MM.1S (cell line): ENCODE measurements around the gene BIRC3.

Experiments used
- DNase-seq: peaks from one replicate; pipeline ENCODE4 v3.0.0-alpha.2; 2015
- H2AFZ ChIP-seq: fragments of 300-600 bp; sonication (generic); 2 replicates; pipeline ENCODE4 v1.6.0; 2016; ENCODE audit warnings: antibody characterized with exemption, low read length
- H3F3A ChIP-seq: fragments of 300-600 bp; sonication (generic); 2 replicates; pipeline ENCODE4 v1.6.1; 2016; ENCODE audit warnings: mild to moderate bottlenecking, antibody characterized with exemption, low read length, moderate library complexity, mixed read lengths; ENCODE audit not compliant: insufficient read depth
- H3K27ac ChIP-seq: fragments of 300-600 bp; sonication (generic); 2 replicates; pipeline ENCODE4 v1.5.1; 2016; ENCODE audit warnings: mild to moderate bottlenecking, low read length
- H3K27me3 ChIP-seq: fragments of 300-600 bp; sonication (generic); replicated peaks from 2 replicates; pipeline ENCODE4 v1.6.0; 2016; ENCODE audit warnings: low read length; ENCODE audit not compliant: insufficient read depth
- H3K36me3 ChIP-seq: fragments of 300-600 bp; sonication (generic); replicated peaks from 2 replicates; pipeline ENCODE4 v1.6.1; 2016; ENCODE audit warnings: mild to moderate bottlenecking, low read length, mixed read lengths; ENCODE audit not compliant: insufficient read depth
- H3K4me1 ChIP-seq: fragments of 300-600 bp; sonication (generic); 2 replicates; pipeline ENCODE4 v1.6.1; 2016; ENCODE audit warnings: low read length, mixed read lengths
- H3K4me2 ChIP-seq: fragments of 300-600 bp; sonication (generic); 2 replicates; pipeline ENCODE4 v1.6.0; 2016; ENCODE audit warnings: low read depth, low read length
- H3K4me3 ChIP-seq: fragments of 300-600 bp; sonication (generic); 2 replicates; pipeline ENCODE4 v1.5.1; 2016; ENCODE audit warnings: low read length, mixed read lengths
- H3K79me2 ChIP-seq: fragments of 300-600 bp; sonication (generic); 2 replicates; pipeline ENCODE4 v1.6.1; 2016; ENCODE audit warnings: mixed run types, low read length, mixed read lengths
- H3K9ac ChIP-seq: fragments of 300-600 bp; sonication (generic); 2 replicates; pipeline ENCODE4 v1.6.1; 2016; ENCODE audit warnings: low read length, mixed read lengths
- H3K9me2 ChIP-seq: fragments of 300-600 bp; sonication (generic); replicated peaks from 2 replicates; pipeline ENCODE4 v1.6.1; 2016; ENCODE audit warnings: mild to moderate bottlenecking, low read length, mixed read lengths; ENCODE audit not compliant: insufficient read depth
- H3K9me3 ChIP-seq: fragments of 300-600 bp; sonication (generic); replicated peaks from 2 replicates; pipeline ENCODE4 v1.6.1; 2016; ENCODE audit warnings: mild to moderate bottlenecking, low read length, mixed read lengths; ENCODE audit not compliant: insufficient read depth
- H4K20me1 ChIP-seq: fragments of 300-600 bp; sonication (generic); 2 replicates; pipeline ENCODE4 v1.6.1; 2016; ENCODE audit warnings: mild to moderate bottlenecking, low read length, moderate library complexity, mixed read lengths; ENCODE audit not compliant: insufficient read depth
- CTCF ChIP-seq: fragments of 300-600 bp; sonication (generic); IDR thresholded peaks from 2 replicates; pipeline ENCODE4 v1.5.1; 2016; ENCODE audit warnings: antibody characterized with exemption, low read length, mixed read lengths
- EZH2 ChIP-seq: fragments of 300-600 bp; sonication (generic); optimal IDR thresholded peaks from 2 replicates; pipeline ENCODE3; 2017; ENCODE audit warnings: low read depth, mild to moderate bottlenecking, antibody characterized with exemption, low read length, mixed read lengths
- EZH2phosphoT487 ChIP-seq: fragments of 300-600 bp; sonication (generic); IDR thresholded peaks from 2 replicates; pipeline ENCODE4 v1.6.1; 2018; ENCODE audit warnings: antibody characterized with exemption, low read length

BIRC3 gene

GRCh38 chr11:102378818-102379217 is 61.5 kb downstream of the BIRC3 start:
- Histone ChIP-seq H3K27ac (no peak overlapping the region), H3K36me3 (0 out of 2 replicates have a peak, but pooled peaks cover 5% of the 10 kb centered on the region), H3K9me3 (no peaks in the 10 kb centered on the region), H3K9ac (no peak overlapping the region), H3K4me3 (no peak overlapping the region), H4K20me1 (no peaks in the 10 kb centered on the region), H3K4me2 (no peak overlapping the region), H3K9me2 (no peaks in the 10 kb centered on the region), H3F3A (no peaks in the 10 kb centered on the region), H2AFZ (no peak overlapping the region), H3K4me1 (no peaks in the 10 kb centered on the region), H3K79me2 (peaks cover 3% of the 10 kb centered on the region), H3K27me3 (no peaks in the 10 kb centered on the region)
- no peak for DNase-seq
- TF ChIP-seq CTCF (no peak), EZH2phosphoT487 (no peak), EZH2 (no peak)

- TF ChIP-seq EZH2phosphoT487: no peak
- no peak for TF ChIP-seq CTCF
- no peak for TF ChIP-seq EZH2
- H3K36me3 ChIP-seq: 0 out of 2 replicates have a peak, but pooled peaks cover 5% of the 10 kb centered on the region
These were observed 65.1 kb downstream of the BIRC3 start for GRCh38 chr11:102382384-102382783.

GRCh38 chr11:102383839-102384238 is 66.6 kb downstream of the BIRC3 start:
- no peak overlapping the region for H3K27ac ChIP-seq
- no peak for DNase-seq

More at GRCh38 chr11:102382384-102382783, 65.1 kb downstream of the BIRC3 start:
- H4K20me1 ChIP-seq: no peaks in the 10 kb centered on the region
- DNase-seq: no peak
- H3F3A ChIP-seq: no peaks in the 10 kb centered on the region
- H3K27me3 ChIP-seq: no peaks in the 10 kb centered on the region
- no peak overlapping the region for H3K9ac ChIP-seq
- no peak overlapping the region for H2AFZ ChIP-seq
- H3K4me1 ChIP-seq: no peaks in the 10 kb centered on the region
- no peak overlapping the region for H3K27ac ChIP-seq
- no peaks in the 10 kb centered on the region for H3K9me2 ChIP-seq
- no peaks in the 10 kb centered on the region for H3K9me3 ChIP-seq
- no peak overlapping the region for H3K4me2 ChIP-seq
- H3K79me2 ChIP-seq: no peaks in the 10 kb centered on the region
- H3K4me3 ChIP-seq: no peak overlapping the region

More at GRCh38 chr11:102383839-102384238, 66.6 kb downstream of the BIRC3 start:
- no peaks in the 10 kb centered on the region for H3K4me1 ChIP-seq
- H4K20me1 ChIP-seq: no peaks in the 10 kb centered on the region
- H3K27me3 ChIP-seq: no peaks in the 10 kb centered on the region
- H3K9me2 ChIP-seq: no peaks in the 10 kb centered on the region
- H3K9me3 ChIP-seq: no peaks in the 10 kb centered on the region
- H2AFZ ChIP-seq: no peak overlapping the region
- no peak overlapping the region for H3K9ac ChIP-seq
- H3K4me3 ChIP-seq: no peak overlapping the region
- 0 out of 2 replicates have a peak, but pooled peaks cover 2% of the 10 kb centered on the region for H3K36me3 ChIP-seq
- H3K4me2 ChIP-seq: no peak overlapping the region
- H3F3A ChIP-seq: no peaks in the 10 kb centered on the region
- no peaks in the 10 kb centered on the region for H3K79me2 ChIP-seq
- TF ChIP-seq CTCF (no peak), EZH2phosphoT487 (no peak), EZH2 (no peak)
